ENCODE measurements around the gene CACNA1A.
"Not testable (repeated sequence)": the region's sequence is repeated elsewhere in the genome, so short reads cannot be mapped to it uniquely, and the experiment has no call there.

Gene CACNA1A

DNA sequence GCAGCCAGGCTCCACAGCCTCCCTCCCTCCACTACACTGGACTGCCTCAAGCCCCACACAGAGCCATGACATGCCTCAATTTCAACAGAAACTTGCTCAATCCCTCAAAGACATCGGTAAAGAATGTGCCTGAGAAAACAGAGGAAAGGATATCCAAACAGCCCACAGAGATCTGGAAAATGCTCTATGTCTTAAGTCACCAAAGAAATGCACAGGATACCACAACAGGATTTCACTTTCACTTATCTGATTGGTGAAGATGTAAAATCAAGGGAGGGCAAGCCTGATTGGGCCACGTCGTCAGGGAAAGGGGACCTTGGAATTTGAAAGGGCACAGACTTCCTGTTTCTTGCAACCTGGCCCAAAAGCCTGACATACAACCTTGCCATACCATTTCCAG lies 14.2 kb downstream of the CACNA1A start:
- DNase-seq, result no peak

DNA sequence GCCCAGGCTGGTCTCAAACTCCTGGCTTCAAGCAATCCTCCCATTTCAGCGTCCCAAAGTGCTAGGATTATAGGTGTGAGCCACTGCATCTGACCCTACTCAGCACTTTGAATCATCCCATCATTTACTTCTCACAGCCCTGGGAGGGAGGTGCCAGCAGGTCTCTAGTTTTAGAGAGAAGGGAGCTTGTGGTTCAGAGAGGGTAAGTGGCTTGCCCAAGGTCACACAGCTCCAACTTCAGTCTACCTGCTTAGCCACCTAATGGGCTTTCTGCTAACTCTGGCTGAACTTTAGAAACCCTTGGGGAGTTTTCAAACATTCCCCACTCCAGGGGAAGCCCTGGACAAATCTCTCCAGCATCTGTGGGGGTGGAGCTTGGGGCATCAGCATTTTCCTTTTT lies 18.3 kb downstream of the CACNA1A start:
- no peak for DNase-seq

DNA sequence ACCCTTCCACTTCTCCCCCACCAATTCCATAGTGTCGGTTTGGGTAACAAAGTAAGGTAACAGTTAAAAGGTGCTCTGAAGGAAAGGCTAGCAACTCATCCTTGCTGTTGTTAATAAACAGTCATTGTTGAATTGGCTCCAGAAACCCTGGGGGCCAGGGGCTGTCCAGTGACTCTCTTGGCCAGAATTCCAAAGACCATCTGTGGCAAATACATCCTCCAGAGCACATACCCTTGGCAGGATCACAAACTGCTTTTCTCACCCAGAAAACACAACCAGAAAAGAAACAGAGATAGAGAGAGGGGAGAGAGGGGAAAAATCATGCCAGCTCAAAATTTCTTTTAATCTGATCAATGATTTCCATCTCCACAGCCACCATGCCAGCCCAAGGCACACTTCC lies 22.1 kb downstream of the CACNA1A start:
- no peak for DNase-seq

DNA sequence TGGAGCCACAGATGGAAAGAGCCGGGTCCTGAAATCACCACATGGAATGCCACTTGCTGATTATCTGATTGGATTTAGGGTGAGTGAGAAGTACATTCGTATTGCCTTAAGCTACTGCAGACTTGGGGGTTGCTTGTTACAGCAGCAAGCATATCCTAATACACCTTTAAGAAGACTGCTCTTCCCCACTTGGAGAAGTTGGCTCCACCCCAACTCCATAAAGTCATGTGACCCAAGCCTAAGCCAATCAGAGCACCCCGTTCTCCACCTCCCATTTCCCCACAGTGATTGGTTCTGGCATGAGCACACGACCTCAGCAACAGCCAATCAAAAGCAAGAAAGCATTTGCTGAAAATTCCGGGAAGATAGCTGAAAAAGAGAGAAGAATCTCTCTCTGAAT lies 23.1 kb downstream of the CACNA1A start:
- DNase-seq, result no peak

DNA sequence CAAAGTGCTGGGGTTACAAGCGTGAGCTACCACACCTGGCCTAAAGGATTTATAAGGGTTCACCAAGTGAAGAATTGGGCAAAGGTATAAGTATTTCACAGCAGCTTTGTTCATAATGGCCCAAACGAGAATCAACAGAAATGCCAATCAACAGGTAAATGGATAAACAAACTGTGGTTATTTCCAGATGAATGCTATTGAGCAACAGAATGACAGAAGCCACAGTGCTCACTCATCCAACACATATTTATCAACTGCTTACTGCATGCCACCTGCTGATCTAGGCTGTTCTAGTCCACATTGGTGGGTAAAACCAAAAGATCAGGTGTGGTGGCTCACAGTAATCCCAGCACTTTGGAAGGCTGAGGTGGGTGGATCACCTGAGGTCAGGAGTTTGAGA lies 27.7 kb downstream of the CACNA1A start:
- DNase-seq, result no peak

DNA sequence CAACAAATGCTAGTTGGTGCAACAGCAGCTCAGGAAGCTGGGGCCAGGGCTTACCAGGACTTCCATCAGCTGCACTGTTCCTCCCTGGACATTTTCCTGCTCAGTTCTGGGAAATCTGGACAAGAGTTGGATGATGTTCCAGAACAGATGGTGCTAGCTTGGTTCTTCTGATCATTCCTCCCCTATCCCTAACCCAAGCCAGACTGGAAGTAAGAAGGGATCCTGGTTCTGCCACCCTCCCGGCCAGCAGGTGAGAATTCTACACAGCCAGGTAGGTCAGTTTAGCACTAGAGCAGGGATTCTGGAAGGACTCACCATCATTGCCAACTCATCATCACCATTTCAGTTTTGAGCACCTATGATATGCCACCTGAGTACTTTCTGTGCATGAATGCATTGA lies 30.2 kb downstream of the CACNA1A start:
- no peak for DNase-seq

DNA sequence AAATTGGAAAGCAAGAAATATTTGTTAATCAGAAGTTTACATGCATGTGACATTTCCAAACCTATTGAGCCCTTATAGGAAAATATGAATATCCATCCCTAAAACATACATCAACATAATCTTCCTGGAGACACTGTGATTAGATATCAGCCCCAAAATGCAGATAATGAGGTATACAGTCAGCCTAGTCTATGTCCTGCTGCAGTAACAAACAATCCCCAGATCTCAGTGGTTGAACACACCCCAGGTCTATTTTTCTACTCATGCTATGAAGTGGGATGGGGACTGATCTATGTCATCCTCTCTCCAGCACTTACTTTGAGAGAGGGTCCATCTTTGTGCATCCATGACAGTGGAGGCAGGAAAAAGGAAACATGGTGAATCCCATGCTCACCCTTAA lies 31.2 kb downstream of the CACNA1A start:
- no peak for DNase-seq

DNA sequence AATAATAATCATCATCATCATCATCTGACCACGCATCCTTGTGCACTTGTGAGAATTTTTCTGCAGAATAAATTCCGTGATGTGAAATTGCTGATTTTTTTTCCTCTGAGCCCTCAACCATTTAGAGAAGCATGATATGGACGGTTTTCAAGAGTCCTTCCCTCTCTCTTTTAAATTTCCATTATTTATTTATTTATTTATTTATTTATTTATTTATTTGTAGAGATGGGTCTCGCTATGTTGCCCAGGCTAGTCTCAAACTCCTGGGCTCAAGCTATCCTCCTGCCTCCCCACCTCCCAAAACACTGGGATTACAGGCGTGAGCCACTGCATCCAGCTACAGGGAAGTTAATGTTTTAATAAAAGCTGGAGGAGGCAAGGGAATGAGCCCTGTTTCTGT lies 39.6 kb downstream of the CACNA1A start:
- no peak for DNase-seq

DNA sequence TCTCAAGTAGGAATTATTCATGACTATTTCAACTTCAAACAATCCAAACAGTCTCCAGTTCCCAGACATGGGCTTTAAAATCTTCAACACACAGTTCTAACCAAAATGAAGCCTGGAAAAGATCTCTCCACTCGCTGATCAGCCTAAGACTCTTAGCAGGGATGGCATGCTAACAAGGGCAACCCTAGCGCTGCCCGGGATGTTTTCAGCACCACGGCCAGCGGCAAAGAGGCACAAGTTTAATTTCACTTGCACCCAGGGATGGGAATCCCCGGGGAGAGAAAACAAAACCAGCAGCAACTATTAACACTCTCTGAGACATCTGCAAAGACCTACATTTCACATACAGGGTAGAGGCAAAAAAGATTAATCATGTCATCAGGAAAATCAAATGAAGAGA lies 43.0 kb downstream of the CACNA1A start:
- no peak for DNase-seq

DNA sequence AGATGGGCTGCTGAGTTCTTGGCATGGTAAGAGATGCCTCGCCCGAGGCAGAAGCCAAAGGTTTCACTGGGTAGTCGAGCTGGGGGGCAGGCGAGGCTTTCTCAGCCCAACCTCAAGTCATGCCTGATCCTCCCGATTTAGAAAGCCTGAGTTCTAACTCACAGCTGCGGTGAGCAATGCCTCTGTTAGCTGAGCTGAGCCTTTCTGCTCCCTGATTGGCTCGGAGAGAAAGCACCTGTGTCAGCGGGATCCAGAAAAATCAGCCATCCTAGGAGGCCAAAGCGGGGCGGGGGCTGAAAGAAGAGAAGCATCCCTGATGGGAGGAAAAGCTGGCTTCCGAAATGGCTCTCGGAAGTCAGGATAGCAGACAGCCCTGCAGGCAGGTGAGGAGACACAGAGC lies 44.7 kb downstream of the CACNA1A start:
- no peak for DNase-seq

DNA sequence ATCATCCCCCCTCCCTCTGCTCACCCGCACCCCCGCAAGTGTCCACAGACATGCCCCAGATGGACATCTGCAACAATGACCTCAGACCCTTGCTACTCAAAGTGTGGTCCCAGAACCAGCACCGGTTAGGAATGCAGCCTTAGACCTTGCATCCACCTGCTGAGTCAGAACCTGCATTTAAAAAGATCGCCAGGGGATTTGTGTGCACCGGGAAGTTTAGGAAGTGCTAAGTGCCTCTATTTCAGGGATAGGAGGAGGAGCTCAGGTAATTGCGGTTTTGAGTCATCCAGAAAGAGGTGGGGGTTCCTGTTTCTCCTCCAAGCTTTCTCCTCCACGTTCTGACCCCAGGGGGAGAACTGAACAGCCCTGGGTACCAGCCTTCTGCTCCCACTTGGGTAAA lies 46.2 kb downstream of the CACNA1A start:
- DNase-seq, result no peak

DNA sequence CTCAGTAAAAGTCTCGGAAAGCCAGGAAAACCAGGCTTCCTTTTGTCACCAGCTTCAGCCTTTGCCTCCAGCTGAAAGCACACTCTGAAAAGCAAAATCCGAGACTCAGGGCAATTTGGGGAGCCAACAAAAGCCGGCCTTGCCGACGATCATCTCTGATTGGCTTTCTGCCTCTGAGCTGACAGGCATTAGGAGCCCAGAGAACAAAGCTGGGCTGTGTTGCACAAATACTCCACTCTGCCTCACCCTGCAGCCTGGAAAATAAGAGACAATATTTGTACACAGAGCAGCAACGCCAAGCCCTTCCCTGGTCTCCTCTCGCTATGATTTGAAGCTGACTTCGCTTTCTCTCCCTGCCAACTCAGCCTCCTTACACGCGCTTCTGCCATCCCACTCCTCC lies 46.9 kb downstream of the CACNA1A start:
- no peak for DNase-seq

DNA sequence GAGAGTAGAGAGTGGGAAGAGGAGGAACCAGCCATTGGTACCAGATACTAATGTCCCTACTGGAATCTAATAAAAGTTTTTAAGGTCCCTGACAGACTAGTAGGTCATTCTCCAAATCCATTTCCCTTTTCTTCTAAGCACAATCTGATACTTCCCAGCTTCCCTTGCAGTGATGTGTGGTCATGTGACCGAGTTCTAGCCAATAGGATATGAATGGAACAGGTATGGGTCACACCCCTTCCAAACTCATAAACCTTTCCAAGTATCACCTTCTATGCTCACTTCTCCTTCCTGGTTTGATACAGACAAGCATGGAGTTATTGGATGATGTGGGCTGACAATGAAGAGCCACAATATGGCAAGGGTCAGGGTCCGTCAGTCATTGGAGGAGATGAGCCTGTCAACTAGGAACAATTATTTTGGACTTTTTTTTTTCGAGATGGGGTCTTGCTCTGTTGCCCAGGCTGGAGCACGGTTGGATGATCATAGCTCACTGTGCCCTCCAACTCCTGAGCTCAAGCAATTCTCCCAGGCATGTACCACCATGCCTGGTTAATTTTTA lies 54.8 kb downstream of the CACNA1A start:
- DNase-seq, result no peak

DNA sequence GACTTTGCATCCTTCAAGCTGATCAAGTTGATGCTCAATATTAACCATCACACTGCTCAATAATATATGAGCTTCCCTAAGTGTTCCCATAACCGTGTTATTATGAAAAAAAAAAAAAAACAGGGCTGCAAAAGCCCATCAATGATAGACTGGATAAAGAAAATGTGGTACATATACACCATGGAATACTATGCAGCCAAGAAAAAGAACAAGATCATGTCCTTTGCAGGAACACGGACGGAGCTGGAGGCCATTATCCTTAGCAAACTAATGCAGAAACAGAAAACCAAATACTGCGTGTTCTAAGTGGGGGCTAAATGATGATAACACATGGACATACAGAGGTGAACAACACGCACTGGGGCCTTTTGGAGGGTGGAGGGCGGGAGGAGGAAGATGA lies 58.3 kb downstream of the CACNA1A start:
- DNase-seq, result no peak

DNA sequence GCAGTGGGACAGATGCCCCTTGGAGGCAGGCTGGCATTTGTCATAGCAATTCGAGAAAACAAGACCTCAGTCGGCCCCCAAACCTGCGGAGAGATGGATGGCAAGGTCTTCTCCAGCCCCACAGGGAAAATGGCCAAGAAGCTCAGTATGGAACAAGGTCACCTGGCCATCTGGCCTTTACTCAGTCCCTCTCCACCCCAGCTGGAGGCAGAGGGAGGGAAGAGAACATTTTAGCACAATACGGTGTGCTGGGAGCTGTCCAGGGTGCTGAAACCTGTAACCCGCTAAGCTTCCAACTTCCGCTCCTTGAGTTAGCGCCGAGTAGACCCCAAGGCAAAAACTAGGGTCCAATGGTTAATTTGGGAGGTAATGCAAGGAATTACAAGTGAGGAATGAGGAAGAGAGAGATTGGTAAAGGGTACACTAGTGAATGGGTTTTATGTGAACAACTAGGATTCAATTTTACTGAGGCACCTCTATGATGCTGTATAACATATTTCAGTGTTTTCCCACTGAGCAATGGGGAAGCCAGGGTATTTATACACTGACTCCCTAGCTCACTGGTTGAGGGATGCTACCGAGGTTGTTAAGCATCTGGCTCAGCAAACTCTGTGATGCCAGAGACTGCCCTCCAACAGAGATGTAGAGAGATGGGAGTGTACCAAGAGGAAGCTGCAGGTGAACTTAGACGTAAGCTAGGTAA lies 64.3 kb downstream of the CACNA1A start:
- DNase-seq, result no peak

DNA sequence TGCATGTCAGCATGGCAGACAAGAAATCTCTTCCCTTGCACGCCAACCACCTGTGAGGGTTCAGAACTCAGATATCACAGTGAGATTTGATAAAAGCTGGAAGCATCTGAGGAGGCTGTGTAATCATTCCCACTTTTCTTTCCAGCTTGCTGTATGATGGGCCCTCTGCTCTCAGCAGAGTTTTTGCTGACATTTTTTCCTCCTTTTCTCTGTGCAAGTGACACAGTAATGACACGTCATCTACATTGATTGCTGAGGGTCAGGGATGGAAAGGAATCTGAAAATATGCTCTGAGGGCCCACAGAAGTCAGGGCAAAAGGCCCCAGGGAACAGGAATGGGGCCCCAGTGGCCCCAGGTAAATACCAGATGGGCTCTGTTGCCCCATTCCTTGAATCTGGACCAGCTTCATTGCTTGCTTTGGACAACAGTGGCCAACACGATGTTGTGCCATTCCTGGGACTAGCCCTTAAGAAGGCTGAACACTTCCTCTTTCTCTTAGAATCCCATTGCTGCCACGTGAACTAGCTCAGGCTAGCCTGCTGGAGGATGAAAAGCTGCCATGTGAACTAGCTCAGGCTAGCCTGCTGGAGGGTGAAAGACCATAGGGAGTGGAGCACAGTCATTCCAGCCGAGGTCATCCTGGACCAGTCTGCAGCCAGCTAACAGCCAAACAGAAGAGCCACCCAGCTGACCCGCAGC lies 68.2 kb downstream of the CACNA1A start:
- DNase-seq, result no peak

DNA sequence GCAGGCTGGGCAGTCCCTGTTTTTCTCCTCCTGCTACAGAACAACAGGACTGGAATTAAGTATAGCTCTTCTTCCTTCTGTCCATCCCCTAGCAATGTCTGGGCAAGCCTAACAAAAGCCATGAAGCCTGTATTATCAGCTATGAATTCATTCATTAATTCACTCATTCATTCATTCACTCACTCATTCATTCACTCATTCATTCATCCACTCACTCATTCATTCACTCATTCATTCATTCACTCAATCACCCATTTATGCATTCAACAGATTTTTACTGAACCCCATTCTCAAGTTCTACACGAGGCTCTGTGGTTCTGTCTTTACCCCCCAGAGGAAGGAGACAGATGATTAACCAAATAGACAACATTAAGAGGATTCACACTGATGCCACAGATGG lies 69.9 kb downstream of the CACNA1A start:
- DNase-seq, result no peak

DNA sequence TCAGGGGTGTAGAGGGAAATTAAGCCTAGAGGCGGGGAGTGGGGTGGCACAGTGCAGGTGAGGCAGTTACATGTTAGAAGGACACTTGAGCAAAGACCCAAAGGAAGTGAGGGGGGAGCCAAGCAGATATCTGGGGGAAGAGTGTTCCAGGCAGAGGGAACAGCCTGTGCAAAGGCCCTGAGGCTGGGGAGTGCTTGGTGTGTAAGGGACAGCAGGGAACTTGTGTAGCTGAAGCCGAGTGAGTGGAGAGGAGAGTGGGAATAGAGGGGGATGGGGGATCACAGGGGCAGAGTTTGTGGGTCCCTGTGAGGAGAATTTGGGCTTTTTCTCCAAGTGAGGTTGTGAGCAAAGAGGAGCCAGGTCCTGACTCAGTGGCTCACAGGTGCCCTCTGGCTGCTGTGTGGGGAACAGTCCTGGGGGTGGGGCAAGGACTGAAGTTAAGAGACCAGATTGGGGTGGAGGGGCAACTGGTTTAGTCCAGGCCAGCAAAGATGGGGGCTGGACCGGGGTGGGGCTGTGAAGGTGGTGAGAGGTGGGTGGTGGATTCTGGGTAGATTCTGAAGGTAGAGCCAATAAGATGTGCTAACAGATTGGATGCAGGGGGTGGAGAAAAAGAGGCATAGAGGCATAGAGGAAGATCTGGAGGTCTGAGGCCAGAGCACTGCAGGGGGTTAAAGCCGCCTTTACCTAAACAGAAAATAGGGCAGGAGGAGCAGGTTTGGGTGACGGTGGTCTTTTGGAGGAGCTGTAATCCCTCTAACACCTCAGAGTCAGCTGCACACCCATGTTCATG lies 75.3 kb downstream of the CACNA1A start:
- DNase-seq, result no peak

DNA sequence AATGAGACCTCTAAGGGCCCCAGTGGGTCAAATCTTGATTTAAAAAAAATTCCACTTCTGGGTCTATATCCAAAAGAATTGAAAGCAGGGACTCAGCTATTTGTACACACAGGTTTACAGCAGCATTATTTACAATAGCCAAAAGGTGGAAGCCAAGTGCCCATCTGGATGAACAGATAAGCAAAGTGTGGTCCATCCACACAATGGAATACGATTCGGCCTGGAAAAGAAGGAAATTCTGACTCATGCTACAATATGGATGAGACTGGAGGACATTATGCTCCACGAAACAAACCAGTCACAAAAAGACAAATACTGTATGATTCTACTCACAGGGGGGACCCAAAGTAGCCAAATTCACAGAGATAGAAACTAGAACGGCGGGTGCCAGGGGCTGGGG lies 76.7 kb downstream of the CACNA1A start:
- no peak for DNase-seq

DNA sequence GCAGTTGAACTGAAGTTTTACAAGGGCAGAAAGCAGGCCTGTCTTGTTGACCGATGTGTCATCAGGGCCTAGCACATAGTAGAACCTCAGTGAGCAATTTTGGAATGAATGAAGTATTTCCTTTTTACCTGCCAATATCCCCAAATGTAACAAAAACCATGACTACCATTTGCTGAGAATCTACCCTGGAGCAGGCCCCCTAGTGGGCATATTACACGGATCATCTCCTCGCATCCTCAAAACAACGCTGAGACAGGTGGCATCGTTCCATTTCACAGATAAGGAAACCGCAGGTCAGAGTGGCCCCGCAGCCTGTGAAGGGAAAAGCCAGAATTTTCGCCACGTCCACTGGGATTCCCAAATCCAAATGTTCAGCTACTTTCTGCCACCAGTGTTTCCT lies 77.9 kb downstream of the CACNA1A start:
- DNase-seq, result no peak

DNA sequence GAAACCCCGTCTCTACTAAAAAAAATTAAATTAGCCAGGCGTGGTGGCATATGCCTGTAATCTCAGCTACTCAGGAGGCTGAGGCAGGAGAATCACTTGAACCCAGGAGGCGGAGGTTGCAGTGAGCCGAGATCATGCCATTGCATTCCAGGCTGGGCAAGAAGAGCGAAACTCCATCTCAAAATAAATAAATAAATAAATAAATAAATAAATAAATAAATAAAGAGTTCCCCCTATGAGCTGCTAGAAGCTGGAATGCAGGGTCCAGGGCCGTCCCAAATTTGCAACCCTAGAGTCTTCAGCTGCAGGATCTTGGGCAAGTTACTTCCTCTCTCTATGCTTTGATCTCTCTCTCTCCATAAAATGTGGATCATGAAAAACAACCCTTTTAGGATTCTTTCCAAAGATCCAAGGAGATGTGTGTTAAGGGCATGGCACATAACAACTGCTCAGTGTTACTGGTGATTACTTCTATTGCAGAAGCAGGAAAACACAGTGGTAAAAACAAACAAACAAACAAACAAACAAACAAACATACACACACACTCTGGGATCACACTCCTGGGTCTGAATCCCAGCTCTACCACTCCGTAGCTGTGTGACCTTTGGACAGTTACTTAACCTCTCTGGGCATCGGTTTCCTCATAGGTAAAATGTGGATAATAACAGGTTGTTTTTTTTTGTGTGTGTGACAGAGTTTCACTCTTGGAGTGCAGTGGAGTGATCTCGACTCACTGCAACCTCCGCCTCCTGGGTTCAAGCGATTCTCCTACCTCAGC lies 78.8 kb downstream of the CACNA1A start:
- no peak for DNase-seq

DNA sequence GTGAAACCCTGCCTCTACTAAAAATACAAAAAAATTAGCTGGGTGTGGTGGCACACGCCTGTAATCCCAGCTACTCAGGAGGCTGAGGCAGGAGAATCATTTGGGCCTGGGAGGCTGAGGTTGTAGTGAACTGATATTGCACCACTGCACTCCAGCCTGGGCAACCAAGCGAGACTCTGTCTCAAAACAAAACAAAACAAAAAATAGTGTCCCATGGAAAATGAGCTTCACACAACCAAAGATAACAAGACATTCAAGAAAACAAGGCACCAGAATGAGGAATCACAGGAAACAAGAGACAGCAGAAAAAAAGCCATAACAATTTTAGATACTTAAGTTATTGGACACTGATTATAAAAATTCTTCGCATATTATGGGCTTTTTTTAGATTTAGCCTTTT lies 80.4 kb downstream of the CACNA1A start:
- not testable (repeated sequence) for DNase-seq

DNA sequence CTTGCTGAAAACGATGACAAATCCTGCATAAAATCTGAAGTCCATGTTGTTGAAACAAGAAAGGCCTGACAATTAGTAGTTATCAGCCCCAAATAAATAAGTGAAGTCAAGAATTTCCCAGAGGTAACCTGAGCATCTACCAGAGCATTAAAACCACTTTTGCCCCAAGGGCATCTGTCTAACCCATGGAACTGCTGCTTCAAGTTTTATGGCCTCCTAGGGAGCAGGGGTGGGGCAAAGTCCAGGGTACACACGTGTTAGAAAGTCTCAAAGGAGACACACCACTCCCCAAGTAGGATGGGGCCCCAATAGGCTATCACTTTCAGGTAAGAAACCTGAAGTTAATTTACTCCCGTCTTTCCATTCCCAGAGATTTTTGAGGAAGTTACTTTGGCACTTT lies 81.1 kb downstream of the CACNA1A start:
- no peak for DNase-seq
